WERI-Rb-1 (cell line): Measurements from ENCODE around the gene PCGF3.

Source experiments
- DNase-seq: peaks from one replicate; pipeline ENCODE4 v3.0.0-alpha.2; 2020
- H3K27ac ChIP-seq: fragments of 250-450 bp; sonication (Bioruptor Pico); 2 replicates; pipeline ENCODE4 v1.5.1; 2020; ENCODE audit warnings: mild to moderate bottlenecking, moderate library complexity
- H3K27me3 ChIP-seq: fragments of 250-450 bp; sonication (Bioruptor Pico); 2 replicates; pipeline ENCODE4 v1.5.1; 2021; ENCODE audit warnings: mild to moderate bottlenecking, low read depth, moderate library complexity; ENCODE audit not compliant: insufficient read depth, severe bottlenecking
- H3K36me3 ChIP-seq: fragments of 250-450 bp; sonication (Bioruptor Pico); 2 replicates; pipeline ENCODE4 v1.5.1; 2020; ENCODE audit warnings: mild to moderate bottlenecking, moderate library complexity
- H3K4me3 ChIP-seq: 2 replicates; pipeline ENCODE4 v1.5.1; 2011; ENCODE audit warnings: low read depth, mild to moderate bottlenecking, control low read depth, low read length
- H3K9me3 ChIP-seq: fragments of 250-450 bp; sonication (Bioruptor Pico); 2 replicates; pipeline ENCODE4 v1.5.1; 2021; ENCODE audit warnings: mild to moderate bottlenecking, moderate library complexity; ENCODE audit not compliant: severe bottlenecking
- TF ChIP-seq, protein P1 (sequence below): IDR thresholded peaks from 2 replicates; pipeline ENCODE4 v1.5.1; 2011; ENCODE audit warnings: low read depth, mild to moderate bottlenecking, control low read depth, inconsistent platforms, low read length

PCGF3 gene

DNA sequence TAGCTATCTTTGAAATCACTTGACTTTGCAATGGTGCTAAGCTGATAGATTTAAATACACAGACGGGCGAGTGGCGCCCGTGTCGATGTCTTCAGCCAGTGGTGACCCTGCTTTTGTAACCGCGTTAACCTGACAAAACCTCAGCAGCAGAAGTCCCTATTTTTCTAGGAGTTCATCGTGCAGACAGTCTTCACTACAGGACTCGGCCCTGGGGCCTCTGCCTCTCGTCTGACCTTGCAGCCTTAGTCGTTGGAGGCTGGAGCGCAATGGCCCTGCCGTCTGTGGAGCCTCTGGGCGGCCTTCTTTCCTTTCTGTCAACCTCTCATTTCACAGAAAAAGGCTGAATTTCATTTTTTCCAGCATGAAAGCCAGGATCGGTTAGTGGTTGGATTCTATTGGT, 62.4 kb downstream of the PCGF3 start:
- Histone ChIP-seq H3K27ac (no peak overlapping the region), H3K9me3 (peaks cover 8% of the 10 kb centered on the region), H3K27me3 (no peaks in the 10 kb centered on the region), H3K36me3 (peaks cover 90% of the 10 kb centered on the region), H3K4me3 (no peak overlapping the region)
- TF ChIP-seq, protein P1, sequence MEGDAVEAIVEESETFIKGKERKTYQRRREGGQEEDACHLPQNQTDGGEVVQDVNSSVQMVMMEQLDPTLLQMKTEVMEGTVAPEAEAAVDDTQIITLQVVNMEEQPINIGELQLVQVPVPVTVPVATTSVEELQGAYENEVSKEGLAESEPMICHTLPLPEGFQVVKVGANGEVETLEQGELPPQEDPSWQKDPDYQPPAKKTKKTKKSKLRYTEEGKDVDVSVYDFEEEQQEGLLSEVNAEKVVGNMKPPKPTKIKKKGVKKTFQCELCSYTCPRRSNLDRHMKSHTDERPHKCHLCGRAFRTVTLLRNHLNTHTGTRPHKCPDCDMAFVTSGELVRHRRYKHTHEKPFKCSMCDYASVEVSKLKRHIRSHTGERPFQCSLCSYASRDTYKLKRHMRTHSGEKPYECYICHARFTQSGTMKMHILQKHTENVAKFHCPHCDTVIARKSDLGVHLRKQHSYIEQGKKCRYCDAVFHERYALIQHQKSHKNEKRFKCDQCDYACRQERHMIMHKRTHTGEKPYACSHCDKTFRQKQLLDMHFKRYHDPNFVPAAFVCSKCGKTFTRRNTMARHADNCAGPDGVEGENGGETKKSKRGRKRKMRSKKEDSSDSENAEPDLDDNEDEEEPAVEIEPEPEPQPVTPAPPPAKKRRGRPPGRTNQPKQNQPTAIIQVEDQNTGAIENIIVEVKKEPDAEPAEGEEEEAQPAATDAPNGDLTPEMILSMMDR: no peak
- no peak for DNase-seq

DNA sequence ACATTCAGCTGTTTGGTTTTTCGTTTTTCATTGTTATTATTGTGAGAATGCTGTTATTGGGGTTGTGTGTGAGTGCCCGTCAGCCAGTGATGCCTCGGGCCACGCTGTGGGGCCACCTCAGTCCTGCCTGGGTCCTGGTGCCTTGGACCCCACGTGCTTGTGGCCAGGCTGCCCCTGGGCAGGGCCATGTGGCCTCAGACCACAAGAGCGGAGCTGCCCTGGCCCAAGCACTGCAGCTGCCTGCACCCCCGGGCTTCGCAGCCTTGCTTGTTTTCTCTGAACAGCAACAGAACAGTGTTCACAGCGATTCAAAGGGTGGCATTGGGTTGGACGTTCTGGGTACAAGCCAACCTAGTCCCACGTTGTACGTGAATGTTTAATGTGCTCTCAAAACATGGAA, 63.4 kb downstream of the PCGF3 start:
- Histone ChIP-seq H3K9me3 (peaks cover 8% of the 10 kb centered on the region), H3K36me3 (peaks cover 83% of the 10 kb centered on the region), H3K4me3 (no peak overlapping the region), H3K27me3 (no peaks in the 10 kb centered on the region), H3K27ac (no peak overlapping the region)
- TF ChIP-seq, protein P1: no peak
- peak; percentile 7 for DNase-seq

GRCh38 chr4:769511-769910, 63.9 kb downstream of the PCGF3 start:
- H3K4me3 ChIP-seq: no peak overlapping the region
- H3K36me3 ChIP-seq: peaks cover 78% of the 10 kb centered on the region
- TF ChIP-seq, protein P1: no peak
- DNase-seq: no peak
- H3K27ac ChIP-seq: no peak overlapping the region
- H3K9me3 ChIP-seq: peaks cover 4% of the 10 kb centered on the region
- H3K27me3 ChIP-seq: no peaks in the 10 kb centered on the region

DNA sequence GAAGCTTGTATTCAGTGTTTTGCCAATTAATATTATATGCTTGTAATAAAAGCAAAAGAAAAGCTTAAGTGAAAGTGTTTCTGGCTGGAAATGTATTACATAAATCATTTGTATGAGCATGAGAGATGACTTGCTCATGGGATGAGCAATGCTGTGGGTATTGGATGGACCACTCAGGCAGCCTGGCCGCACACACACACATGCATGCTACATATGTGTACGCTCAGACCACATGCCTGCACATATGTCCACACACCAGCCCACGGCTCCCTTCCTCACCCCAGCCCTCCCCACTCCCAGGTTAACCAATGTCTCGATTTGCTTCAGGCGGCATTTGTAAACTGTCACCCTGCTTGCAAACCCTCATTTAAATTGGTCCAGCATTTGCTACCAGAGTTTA, 64.4 kb downstream of the PCGF3 start:
- TF ChIP-seq, protein P1: no peak
- H3K36me3 ChIP-seq: peaks cover 75% of the 10 kb centered on the region
- no peaks in the 10 kb centered on the region for H3K27me3 ChIP-seq
- H3K4me3 ChIP-seq: no peak overlapping the region
- peak; percentile 8 for DNase-seq
- H3K27ac ChIP-seq: no peak overlapping the region
- H3K9me3 ChIP-seq: no peaks in the 10 kb centered on the region

DNA sequence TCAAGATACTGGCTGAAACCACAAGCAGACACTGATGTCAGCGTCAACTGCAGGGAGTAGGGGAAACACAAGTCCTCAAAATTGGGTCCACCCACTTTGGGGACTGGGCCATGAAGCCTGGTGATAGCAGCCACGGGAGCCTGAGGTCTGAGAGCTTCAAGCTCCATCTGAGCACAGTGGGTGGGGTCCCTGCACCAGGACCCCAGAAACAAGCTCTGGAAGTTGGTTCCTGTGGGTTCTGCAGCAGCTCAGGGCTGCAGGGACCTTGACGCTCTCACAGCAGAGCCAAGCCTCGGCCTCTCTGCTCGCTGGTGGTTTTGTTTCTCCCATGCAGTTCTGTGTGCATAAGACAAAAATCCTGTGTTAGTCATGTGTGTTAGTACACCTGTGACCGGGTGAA, 65.8 kb downstream of the PCGF3 start:
- no peaks in the 10 kb centered on the region for H3K9me3 ChIP-seq
- no peaks in the 10 kb centered on the region for H3K27me3 ChIP-seq
- TF ChIP-seq, protein P1: no peak
- no peak for DNase-seq
- peak overlapping the region; percentile 73 for H3K27ac ChIP-seq
- H3K36me3 ChIP-seq: peaks cover 74% of the 10 kb centered on the region
- no peak overlapping the region for H3K4me3 ChIP-seq

- Histone ChIP-seq H3K9me3 (no peaks in the 10 kb centered on the region), H3K4me3 (no peak overlapping the region), H3K27ac (peak overlapping the region; percentile 73), H3K27me3 (no peaks in the 10 kb centered on the region), H3K36me3 (peaks cover 73% of the 10 kb centered on the region)
- TF ChIP-seq, protein P1: no peak
- DNase-seq: no peak
Observed at GRCh38 chr4:772118-772517, 66.5 kb downstream of the PCGF3 start.
